ENCODE measurements around the gene PPEF1. TPM values are rescaled to one million over a fixed set of nuclear protein-coding genes. Genes with fewer than 3 reads are reported as not detected.

PPEF1 gene
- total RNA-seq, 1 donor: not detected

- no peak overlapping the region for H3K4me3 ChIP-seq (ENCODE audit: low read depth, low read length)
- DNase-seq (ENCODE audit: low read depth): no peak
- no peak for TF ChIP-seq CTCF (IDR thresholded peaks at IDR 0.05; ENCODE audit: insufficient read depth, low read length)
Observed at GRCh38 chrX:18877469-18877868, 170.0 kb downstream of the PPEF1 start.

Other genes with a start within 250 kb of the PPEF1 start
- gene RS1, start 35.5 kb upstream of the PPEF1 start, total RNA-seq (ENCODE audit: low replicate concordance): not detected in 2 replicates